Omental fat pad (tissue), 4 donors: ENCODE data around the gene SLCO4C1. TPM values are rescaled to one million over a fixed set of nuclear protein-coding genes. Genes with fewer than 3 reads are reported as not detected.

ENCODE experiments used
- ATAC-seq: fragments of 150-250 bp; one replicate; pipeline ENCODE4 v1.9.1; 2016; ENCODE audit warnings: mild to moderate bottlenecking, moderate library complexity; ENCODE audit not compliant: low FRiP score
- DNase-seq: peaks from one replicate; pipeline ENCODE4 v3.0.0-alpha.2; 2019; ENCODE audit warnings: low spot score
- total RNA-seq, 4 donors: library from RNA; depleted of rRNA; stranded (reverse); fragments of >200 nt; gene quantifications; one replicate each; pipeline ENCODE4 v1.1.0, GENCODE V29; 2016
- TF ChIP-seq, protein P1 (sequence below), 3 donors: fragments of 450-650 bp; IDR thresholded peaks; one replicate each; pipeline ENCODE4 v1.5.1; 2016 to 2017; ENCODE audit warnings: antibody characterized with exemption in 3 of 3, mild to moderate bottlenecking in 3 of 3, moderate library complexity in 2 of 3

Gene SLCO4C1
- total RNA-seq, 4 donors from 2014 or later = 0.12 to 1.1 TPM; not detected in 2

DNA sequence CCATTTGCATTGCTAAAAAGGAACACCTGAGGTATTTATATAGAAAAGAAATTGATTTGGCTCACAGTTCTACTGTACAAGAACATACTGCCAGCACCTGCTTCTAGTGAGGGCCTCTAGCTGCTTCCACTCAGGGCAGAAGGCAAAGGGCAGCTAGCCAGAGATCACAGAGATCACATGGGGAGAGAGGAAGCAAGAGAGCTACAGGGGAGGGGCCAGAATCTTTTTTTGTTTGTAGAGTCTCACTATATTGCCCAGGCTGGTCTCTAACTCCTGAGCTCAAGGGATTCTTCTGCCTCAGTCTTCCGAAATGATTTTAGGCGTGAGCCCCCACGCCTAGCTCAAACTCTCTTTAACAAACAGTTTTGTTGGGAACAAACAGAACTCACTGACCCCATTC is 6.1 kb downstream of the SLCO4C1 start:
- ATAC-seq (no peak), DNase-seq (no peak)
- TF ChIP-seq, protein P1, sequence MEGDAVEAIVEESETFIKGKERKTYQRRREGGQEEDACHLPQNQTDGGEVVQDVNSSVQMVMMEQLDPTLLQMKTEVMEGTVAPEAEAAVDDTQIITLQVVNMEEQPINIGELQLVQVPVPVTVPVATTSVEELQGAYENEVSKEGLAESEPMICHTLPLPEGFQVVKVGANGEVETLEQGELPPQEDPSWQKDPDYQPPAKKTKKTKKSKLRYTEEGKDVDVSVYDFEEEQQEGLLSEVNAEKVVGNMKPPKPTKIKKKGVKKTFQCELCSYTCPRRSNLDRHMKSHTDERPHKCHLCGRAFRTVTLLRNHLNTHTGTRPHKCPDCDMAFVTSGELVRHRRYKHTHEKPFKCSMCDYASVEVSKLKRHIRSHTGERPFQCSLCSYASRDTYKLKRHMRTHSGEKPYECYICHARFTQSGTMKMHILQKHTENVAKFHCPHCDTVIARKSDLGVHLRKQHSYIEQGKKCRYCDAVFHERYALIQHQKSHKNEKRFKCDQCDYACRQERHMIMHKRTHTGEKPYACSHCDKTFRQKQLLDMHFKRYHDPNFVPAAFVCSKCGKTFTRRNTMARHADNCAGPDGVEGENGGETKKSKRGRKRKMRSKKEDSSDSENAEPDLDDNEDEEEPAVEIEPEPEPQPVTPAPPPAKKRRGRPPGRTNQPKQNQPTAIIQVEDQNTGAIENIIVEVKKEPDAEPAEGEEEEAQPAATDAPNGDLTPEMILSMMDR (IDR thresholded peaks at IDR 0.05) = no peak

DNA sequence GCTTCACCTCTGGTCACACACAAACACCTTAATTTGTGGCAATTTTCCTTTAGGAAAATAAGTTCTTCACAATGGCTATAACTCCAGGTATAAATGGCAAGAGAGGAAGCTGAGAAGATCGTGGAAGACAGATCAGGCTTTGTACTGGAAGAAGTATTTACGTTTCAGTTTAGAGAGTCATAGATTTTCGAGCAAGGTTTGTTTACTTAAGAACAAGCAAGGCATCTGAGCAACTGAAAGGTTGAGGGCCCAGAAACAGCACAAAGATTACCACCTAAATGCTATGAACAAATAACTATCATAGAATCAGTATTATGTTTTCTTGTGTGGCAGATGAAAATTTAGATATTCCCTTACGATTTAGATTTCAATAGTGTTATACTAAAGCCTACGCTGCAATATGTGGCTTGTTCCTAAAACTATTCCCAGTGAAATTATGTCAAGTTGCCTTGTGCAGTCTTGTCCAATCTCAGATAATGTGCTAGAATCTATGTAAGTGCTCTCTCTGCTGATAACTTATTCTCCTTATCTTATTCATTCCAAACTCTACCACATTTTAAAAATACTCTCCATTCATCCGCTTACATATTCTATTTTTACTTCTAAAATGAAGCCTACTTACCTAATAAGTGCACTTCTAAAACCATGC is 6.7 kb downstream of the SLCO4C1 start:
- ATAC-seq = no peak
- TF ChIP-seq, protein P1 (IDR thresholded peaks at IDR 0.05) = no peak
- no peak for DNase-seq

DNA sequence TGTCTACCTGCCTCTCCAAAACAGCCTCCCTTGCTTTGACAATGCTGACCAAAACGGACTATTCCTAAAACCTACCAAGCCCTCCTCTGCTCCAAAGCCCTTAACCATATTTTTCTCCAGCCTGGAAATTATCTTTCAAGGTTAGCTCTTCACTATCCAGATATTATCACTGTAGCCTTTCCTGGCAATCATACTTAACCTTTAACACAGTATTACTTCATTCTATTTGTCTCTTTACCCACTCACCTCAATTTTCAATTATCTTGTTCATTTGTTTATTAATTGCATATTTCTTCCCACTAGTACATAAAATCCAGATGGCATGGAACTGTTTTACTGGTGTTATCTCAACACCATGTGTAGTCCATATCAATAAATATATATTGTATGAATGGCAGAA is 7.5 kb downstream of the SLCO4C1 start:
- TF ChIP-seq, protein P1 (IDR thresholded peaks at IDR 0.05) = no peak
- no peak for DNase-seq
- no peak for ATAC-seq

DNA sequence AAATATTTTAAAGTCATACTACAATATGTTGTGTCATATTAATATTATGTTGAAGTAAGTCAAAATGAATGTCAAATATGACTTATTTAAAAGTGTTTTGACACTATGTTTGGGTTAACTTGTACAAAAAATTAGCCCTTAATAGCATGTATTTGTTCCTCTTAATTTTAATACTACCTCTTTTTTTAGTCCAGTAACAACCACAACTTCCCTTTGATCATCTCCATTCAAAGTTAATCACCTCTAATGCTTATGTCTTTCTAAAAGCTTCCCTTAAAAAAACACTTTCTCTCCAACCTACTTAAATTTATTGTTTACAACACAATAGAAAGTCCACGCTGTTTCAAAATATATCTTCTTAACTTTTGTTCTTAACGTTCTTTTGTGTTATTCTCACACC is 9.6 kb downstream of the SLCO4C1 start:
- TF ChIP-seq, protein P1 (IDR thresholded peaks at IDR 0.05) = no peak
- no peak for DNase-seq
- ATAC-seq = no peak

DNA sequence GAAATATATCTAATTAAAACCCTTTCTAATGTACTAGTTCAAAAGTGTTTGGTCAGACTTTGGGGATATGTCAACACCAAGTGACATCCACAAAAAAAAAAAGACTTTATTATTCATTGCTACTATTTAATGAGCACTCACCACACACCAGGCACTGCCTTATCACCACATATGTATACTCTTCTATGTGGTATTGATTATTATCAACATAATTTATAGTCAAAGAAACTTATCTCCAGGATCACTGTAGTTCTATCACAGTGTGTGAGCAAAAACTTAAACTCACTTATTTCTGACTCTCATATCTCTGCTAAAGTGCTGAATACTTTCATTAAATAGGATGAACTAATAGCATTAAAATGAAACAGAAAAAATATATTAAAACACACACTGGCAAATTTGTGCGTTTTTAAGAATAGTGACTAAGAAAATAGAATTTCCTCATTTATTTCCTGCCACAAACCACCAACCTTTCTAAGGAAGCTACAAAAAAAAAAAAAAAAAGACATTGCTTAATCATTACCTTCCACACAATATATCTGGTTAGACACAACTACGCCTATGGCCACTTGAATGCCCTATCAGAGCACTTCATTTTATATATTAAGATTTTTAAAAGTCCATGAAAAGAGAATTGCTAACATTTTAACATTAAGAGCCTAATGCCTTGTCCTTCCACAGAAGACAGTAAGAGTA is 12.8 kb downstream of the SLCO4C1 start:
- TF ChIP-seq, protein P1 (IDR thresholded peaks at IDR 0.05) = no peak
- no peak for DNase-seq
- no peak for ATAC-seq

DNA sequence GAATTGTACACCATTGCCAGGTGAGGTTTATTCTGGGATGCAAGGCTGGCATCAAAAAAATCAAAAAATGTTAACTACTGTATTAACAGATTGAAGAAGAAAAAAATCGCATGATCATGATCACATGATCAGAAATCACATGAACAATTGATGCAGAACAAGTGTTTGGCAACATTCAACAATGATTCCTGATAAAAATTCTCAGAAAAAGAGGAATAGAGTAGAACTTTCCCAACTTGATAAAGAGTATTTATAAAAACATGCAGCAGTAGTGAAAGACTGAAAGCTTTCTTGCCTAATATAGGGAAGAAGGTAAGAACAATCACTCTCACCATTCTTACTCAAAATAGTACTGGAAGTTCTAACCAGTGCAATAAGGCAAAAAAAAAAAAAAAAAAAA is 16.4 kb downstream of the SLCO4C1 start:
- DNase-seq (no peak), ATAC-seq (no peak)
- TF ChIP-seq, protein P1 (IDR thresholded peaks at IDR 0.05) = no peak

DNA sequence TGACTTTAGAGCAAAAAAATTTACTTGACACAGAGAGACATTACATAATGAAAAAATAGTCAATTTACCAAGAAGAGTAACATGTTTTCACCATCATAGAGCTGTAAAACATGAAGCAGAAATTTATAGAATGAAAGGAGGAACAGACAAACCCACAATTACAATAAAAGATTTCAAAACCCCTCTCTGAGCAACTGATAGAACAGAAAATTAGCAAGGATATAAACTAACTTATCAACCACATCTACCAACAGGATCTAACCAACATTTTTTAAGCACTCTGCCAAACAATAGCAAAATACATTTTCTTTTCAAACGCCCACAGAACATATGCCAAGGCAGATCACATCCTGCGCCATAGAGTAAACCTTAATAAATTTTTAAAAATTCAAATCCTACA is 17.9 kb downstream of the SLCO4C1 start:
- DNase-seq (no peak), ATAC-seq (no peak)
- TF ChIP-seq, protein P1 (IDR thresholded peaks at IDR 0.05) = no peak
